GM12892 (cell line): Measurements from ENCODE around the gene CACNA2D2.

ENCODE experiments used
- POLR2A ChIP-seq: IDR thresholded peaks from 2 replicates; pipeline ENCODE4 v1.6.1; 2011; ENCODE audit warnings: low read depth, low read length, control low read depth
- POLR2AphosphoS5 ChIP-seq: IDR thresholded peaks from 2 replicates; pipeline ENCODE4 v1.6.1; 2011; ENCODE audit warnings: low read depth, low read length, control low read depth

- TF ChIP-seq POLR2A = no peak
- TF ChIP-seq POLR2AphosphoS5 = no peak
Observed at GRCh38 chr3:50457988-50458387, 45.4 kb downstream of the CACNA2D2 start.
